IMR-90 (cell line): ENCODE measurements around the gene SLC25A19.

ENCODE experiments used
- CEBPB ChIP-seq: IDR thresholded peaks from 2 replicates; pipeline ENCODE4 v1.6.1; 2012; ENCODE audit warnings: low read depth, low read length, improper control_type of control experiment
- CTCF ChIP-seq: conservative IDR thresholded peaks from 2 replicates; pipeline ENCODE4 v1.5.1; 2012; ENCODE audit warnings: mild to moderate bottlenecking, low read depth, low read length, improper control_type of control experiment
- NFE2L2 ChIP-seq: fragments of 150-350 bp; IDR thresholded peaks from 2 replicates; pipeline ENCODE4 v1.6.1; 2016; ENCODE audit warnings: low read depth, mild to moderate bottlenecking, low read length
- RFX5 ChIP-seq: IDR thresholded peaks from 2 replicates; pipeline ENCODE4 v1.8.0; 2012; ENCODE audit warnings: low read depth, mild to moderate bottlenecking, low read length, moderate library complexity
- SMC3 ChIP-seq: fragments of 150-350 bp; IDR thresholded peaks from 2 replicates; pipeline ENCODE4 v1.6.1; 2016; ENCODE audit warnings: low read depth, mild to moderate bottlenecking, antibody characterized with exemption, low read length, moderate library complexity

GRCh38 chr17:75331671-75332070 lies 42.4 kb upstream of the SLC25A19 start:
- no peak for TF ChIP-seq RFX5
- TF ChIP-seq NFE2L2, result no peak
- no peak for TF ChIP-seq CEBPB
- no peak for TF ChIP-seq CTCF
- TF ChIP-seq SMC3, result no peak
